Adrenal gland (tissue), 5 donors: Measurements from ENCODE around the gene SMG6.

Experiments used
- POLR2A ChIP-seq, 2 donors: fragments of 450-650 bp; IDR thresholded peaks; one replicate each; pipeline ENCODE4 v1.6.1; 2017; ENCODE audit warnings: antibody characterized with exemption in 2 of 2, mild to moderate bottlenecking in 2 of 2, moderate library complexity in 1 of 2
- TF ChIP-seq, protein P1 (sequence below), 6 experiments: fragments of 450-650 bp in 4 of 6; fragments of 200-600 bp in 2 of 6; sonication (generic) in 1 of 6; IDR thresholded peaks; 1 replicate in 5 of 6; 2 replicates in 1 of 6; pipeline versions ENCODE4 v1.5.1 to v1.8.0; 2016 to 2021; ENCODE audit warnings: antibody characterized with exemption in 6 of 6, mild to moderate bottlenecking in 2 of 6, moderate library complexity in 1 of 6
- donor health status: DM: no; HTN: no; CAD: no.

DNA sequence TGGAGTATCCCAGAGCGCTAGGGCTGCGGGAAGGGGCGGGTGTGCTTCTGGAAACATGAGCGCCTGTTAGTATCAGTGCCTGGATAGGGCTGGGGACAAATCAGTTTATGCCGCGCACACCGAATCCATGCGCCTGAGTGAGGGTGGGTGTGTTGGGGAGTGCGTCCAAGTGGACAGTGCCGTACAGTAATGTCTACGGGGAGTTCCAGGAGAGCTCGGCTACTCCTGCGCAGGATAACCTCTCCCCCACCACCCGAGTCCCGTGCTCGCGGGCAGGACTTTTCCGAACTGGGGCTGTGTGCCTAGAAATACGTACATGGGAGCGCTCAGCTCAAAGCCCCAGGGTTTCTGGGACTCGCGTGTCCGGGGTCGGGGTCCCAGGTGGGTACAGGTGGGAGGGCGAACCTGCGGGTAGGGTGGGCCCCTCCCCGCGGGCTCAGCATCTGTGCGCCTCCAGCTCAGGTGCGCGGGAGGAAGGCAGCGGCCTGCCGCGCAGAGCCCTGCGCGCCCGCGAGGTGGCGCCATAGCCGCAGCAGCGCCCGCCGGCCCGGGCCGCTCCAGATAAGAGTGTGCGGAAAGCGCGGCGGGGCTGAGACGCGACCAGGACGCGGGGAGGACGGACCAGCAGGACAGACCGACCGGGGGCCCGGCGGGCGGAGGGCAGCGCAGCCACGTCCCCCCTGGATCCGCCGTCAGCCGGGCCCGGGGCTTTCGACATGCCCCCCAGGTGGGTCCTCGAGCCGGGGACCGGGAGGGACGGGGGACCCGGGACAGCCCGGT lies 248.9 kb downstream of the SMG6 start, which contains the start of gene HIC1:
- TF ChIP-seq, protein P1, sequence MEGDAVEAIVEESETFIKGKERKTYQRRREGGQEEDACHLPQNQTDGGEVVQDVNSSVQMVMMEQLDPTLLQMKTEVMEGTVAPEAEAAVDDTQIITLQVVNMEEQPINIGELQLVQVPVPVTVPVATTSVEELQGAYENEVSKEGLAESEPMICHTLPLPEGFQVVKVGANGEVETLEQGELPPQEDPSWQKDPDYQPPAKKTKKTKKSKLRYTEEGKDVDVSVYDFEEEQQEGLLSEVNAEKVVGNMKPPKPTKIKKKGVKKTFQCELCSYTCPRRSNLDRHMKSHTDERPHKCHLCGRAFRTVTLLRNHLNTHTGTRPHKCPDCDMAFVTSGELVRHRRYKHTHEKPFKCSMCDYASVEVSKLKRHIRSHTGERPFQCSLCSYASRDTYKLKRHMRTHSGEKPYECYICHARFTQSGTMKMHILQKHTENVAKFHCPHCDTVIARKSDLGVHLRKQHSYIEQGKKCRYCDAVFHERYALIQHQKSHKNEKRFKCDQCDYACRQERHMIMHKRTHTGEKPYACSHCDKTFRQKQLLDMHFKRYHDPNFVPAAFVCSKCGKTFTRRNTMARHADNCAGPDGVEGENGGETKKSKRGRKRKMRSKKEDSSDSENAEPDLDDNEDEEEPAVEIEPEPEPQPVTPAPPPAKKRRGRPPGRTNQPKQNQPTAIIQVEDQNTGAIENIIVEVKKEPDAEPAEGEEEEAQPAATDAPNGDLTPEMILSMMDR (IDR thresholded peaks at IDR 0.05) = peak; percentile 49 to 98 (median 83)
- TF ChIP-seq POLR2A (IDR thresholded peaks at IDR 0.05) = peak; percentile 61 to 73
